H1 (cell line): ENCODE data around the gene VAMP2.

ENCODE experiments used
- CTCF ChIP-seq, 3 experiments: IDR thresholded peaks; 1 replicate in 2 of 3; 2 replicates in 1 of 3; pipeline versions ENCODE4 v1.5.1 to v1.6.1; 2011; ENCODE audit warnings: low read length in 3 of 3, mild to moderate bottlenecking in 3 of 3, inconsistent platforms in 2 of 3, low read depth in 1 of 3, moderate library complexity in 1 of 3; ENCODE audit not compliant: insufficient read depth in 1 of 3; ENCODE audit errors: control extremely low read depth in 1 of 3
- EZH2 ChIP-seq: fragments of 200-600 bp; sonication (generic); IDR thresholded peaks from 2 replicates; pipeline ENCODE4 v1.7.1; 2012; ENCODE audit warnings: low read depth, mild to moderate bottlenecking, moderate library complexity, low read length, inconsistent platforms; ENCODE audit not compliant: severe bottlenecking
- KDM4A ChIP-seq: IDR thresholded peaks from one replicate; pipeline ENCODE4 v1.7.1; 2012; ENCODE audit warnings: low read depth, mild to moderate bottlenecking, moderate library complexity, low read length, inconsistent platforms; ENCODE audit not compliant: severe bottlenecking
- MAFK ChIP-seq: IDR thresholded peaks from 2 replicates; pipeline ENCODE4 v1.6.1; 2012; ENCODE audit warnings: low read depth, mild to moderate bottlenecking, improper control_type of control experiment, low read length
- POLR2AphosphoS5 ChIP-seq: IDR thresholded peaks from 2 replicates; pipeline ENCODE4 v1.6.1; 2011; ENCODE audit warnings: low read depth, low read length

DNA sequence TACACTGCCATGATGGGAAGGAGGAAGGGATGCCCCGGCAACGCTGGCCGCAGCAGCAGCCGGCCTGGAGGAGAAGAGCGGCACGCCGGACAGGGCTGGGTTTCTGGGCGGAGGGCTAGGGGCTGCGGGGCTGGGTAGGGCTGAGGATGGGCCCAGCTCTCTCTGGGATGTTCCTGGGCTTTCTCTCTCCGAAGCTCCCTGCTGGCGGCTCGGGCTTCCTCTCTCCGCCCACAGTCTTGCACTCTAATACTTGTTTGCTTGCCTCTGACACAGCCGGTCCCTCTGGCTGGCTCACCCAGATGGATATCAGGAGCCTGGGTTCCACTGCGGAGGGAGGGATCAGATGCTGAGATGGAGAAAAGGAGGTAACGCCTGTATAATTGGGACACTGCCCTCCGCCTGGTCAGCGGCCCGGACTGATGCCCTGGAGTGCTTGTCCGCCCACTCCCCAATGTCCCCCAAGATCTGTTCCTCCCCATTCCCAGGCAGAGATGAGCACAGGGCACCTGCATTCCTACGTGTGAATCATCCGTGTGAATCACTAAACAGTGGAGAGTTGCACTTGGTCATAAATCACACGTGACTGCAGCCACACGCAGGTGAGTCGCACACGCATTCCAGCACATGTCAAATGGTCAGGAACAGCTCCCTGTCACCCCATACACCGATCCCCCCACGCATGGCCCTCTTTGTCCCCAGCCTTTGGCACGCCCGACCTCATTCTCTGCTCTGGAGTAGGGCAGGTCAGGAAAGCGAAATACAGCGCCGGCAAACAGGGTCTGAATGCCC lies 44.6 kb downstream of the VAMP2 start, which contains the start of gene ALOXE3:
- no peak for TF ChIP-seq CTCF (IDR thresholded peaks at IDR 0.05; ENCODE audit: control extremely low read depth in 1 of 3, insufficient read depth in 1 of 3, low read depth in 1 of 3, low read length in 3 of 3)
- TF ChIP-seq KDM4A = no peak
- TF ChIP-seq MAFK = no peak
- TF ChIP-seq EZH2 = peak; percentile 16
- TF ChIP-seq POLR2AphosphoS5 = no peak
